ENCODE measurements around the gene ACE.

DNA sequence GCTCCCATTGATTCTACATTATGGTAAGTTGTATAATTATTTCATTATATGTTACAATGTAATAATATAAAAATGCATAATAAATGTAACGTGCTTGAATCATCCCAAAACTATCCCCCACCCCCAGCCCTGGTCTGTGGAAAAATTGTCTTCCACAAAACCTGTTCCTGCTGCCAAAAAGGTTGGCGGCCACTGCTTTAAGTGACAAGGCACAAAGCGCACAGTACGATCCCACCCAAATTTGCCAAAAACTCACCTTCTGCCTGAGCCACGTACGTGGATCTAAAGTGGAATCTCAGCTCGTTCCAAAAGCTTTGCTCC, 45.3 kb upstream of the ACE start:
- TF ChIP-seq POLR2AphosphoS5 (IDR thresholded peaks at IDR 0.05) (no peak), CTCF (IDR thresholded peaks at IDR 0.05) (no peak)

Data from gastroesophageal sphincter (tissue), 3 donors.